HG03139 (cell line): ENCODE data around the gene ENTPD7.

ENCODE experiments used
- ATAC-seq: cut with Tn5 transposase; IDR thresholded peaks from one replicate; pipeline ENCODE4 v1.9.1; 2021; ENCODE audit not compliant: unreplicated experiment

Gene ENTPD7

GRCh38 chr10:99647601-99648151, 11.6 kb upstream of the ENTPD7 start:
- ATAC-seq, result no peak

GRCh38 chr10:99648717-99649116, 10.6 kb upstream of the ENTPD7 start:
- no peak for ATAC-seq

- ATAC-seq, result no peak
Observed at GRCh38 chr10:99652800-99653390, 6.4 kb upstream of the ENTPD7 start.

GRCh38 chr10:99654390-99655175, 4.7 kb upstream of the ENTPD7 start:
- no peak for ATAC-seq

- no peak for ATAC-seq
Observed at GRCh38 chr10:99656199-99657064, 2.9 kb upstream of the ENTPD7 start.

- ATAC-seq, result no peak
Observed at GRCh38 chr10:99658622-99659030, 683 bp upstream of the ENTPD7 start.

- ATAC-seq, result no peak
Observed at GRCh38 chr10:99659868-99660366, 608 bp downstream of the ENTPD7 start.

- no peak for ATAC-seq
Observed at GRCh38 chr10:99660662-99661376, 1.5 kb downstream of the ENTPD7 start.

- ATAC-seq, result no peak
Observed at GRCh38 chr10:99661377-99661763, 2.1 kb downstream of the ENTPD7 start.

- ATAC-seq, result no peak
Observed at GRCh38 chr10:99665304-99665703, 6.0 kb downstream of the ENTPD7 start.

- ATAC-seq, result no peak
Observed at GRCh38 chr10:99667108-99667751, 7.9 kb downstream of the ENTPD7 start.

GRCh38 chr10:99671386-99671785, 12.1 kb downstream of the ENTPD7 start:
- ATAC-seq, result no peak

- no peak for ATAC-seq
Observed at GRCh38 chr10:99672884-99673283, 13.6 kb downstream of the ENTPD7 start.

- ATAC-seq, result no peak
Observed at GRCh38 chr10:99673492-99673891, 14.2 kb downstream of the ENTPD7 start.

- no peak for ATAC-seq
Observed at GRCh38 chr10:99674762-99675161, 15.5 kb downstream of the ENTPD7 start.

GRCh38 chr10:99676426-99676825, 17.1 kb downstream of the ENTPD7 start:
- no peak for ATAC-seq

- ATAC-seq, result no peak
Observed at GRCh38 chr10:99676895-99677294, 17.6 kb downstream of the ENTPD7 start.

GRCh38 chr10:99678921-99679320, 19.6 kb downstream of the ENTPD7 start:
- ATAC-seq, result no peak

- ATAC-seq, result no peak
Observed at GRCh38 chr10:99681553-99681952, 22.2 kb downstream of the ENTPD7 start.

- ATAC-seq, result no peak
Observed at GRCh38 chr10:99682032-99682431, 22.7 kb downstream of the ENTPD7 start.
